CD4-positive, alpha-beta T cell treated with Interleukin-4 for 4 hours (primary cell): Measurements from ENCODE around the gene R3HDM1.
"Not testable (repeated sequence)": the region's sequence is repeated elsewhere in the genome, so short reads cannot be mapped to it uniquely, and the experiment has no call there.

ENCODE experiments used
- DNase-seq: peaks from one replicate; pipeline ENCODE4 v3.0.0-alpha.2; 2020

R3HDM1 gene

DNA sequence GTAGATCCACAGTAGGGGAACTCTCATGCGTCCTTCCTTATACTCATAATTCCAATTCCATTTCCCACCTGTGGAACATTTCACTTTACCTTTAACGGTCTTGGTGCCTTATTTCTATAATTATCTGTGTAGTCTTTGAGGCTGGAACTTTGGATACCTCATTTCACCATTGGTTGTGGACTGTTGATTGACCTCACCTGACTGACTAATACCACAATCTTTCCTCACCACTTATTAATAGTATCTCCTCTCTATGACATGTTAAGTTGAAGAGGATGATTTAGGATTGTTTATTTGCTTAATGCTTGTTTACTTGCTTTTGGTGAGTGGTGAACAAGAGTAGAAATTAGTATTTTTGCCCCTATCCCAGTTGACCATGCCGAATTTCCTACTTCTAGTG, 50.0 kb downstream of the R3HDM1 start:
- no peak for DNase-seq

- DNase-seq = no peak
Measured at GRCh38 chr2:135582383-135582782, 51.1 kb downstream of the R3HDM1 start.

DNA sequence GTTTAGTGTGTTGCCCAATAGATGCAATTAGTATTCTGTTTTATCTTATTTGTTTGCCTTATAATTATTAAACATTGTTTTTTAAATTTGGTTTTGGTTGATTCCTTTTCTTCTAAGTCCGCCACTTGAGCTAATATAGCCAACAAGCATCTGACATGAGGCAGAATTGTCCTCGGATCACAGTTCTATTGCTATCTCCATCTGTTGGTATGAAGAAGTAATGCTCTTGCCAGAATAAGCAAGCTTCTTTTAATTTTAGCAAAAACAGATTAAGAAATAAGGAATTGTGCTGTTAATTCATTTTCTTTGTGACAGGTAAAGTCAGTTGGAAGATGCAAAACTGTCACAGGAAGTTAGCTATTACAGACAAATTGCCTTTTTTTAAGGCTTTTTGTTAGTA, 54.3 kb downstream of the R3HDM1 start:
- DNase-seq = no peak

DNA sequence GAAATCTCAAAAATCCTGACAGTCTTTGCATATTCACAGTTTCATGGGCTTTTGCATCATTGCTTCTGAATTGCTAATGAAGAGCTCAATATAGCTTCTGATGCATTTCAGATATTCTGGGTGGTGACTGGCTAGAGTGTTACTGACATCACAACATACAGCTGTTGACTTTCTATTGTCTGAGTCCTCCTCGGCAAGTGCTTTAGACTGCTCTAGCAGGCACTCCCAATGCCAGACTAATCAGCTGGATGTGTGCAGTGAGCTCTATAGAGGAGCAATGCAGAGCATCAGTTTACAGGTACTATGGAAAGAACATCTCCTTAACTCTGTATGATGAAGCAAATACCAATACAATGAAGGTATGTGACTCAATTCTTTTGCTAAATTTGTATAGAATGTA, 54.9 kb downstream of the R3HDM1 start:
- DNase-seq = no peak

GRCh38 chr2:135587958-135588357, 56.7 kb downstream of the R3HDM1 start:
- DNase-seq = no peak

DNA sequence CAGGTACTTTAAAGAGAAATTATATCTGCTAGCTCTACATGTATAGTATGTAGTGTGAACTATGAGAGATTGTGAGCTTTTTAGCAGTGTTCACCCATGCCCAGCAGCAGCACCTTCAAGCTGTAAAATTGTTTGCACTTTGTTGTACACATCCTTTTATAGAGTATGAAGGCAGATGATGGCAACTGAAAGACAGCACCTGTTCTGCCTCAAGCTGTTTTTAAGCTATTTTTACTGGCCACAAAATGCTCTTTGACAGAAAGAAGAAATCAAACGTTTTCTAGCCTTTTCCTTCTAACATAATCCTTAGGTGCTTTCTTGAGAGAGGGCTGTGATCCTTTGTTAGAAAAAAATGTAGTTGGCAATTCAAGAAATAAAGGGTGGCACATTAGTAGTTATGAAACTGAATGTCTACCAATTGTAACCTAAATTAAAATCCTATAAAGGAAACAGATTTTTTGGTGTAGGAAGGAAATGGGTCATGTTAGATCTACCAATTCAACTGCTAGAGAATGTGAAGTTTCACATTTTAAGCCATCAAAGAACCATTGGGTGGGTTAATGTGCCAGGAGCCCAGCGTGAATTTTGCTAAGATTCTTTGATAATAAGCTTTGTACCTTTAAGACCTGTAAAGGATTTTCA, 59.5 kb downstream of the R3HDM1 start:
- no peak for DNase-seq

- no peak for DNase-seq
Measured at GRCh38 chr2:135600915-135601314, 69.6 kb downstream of the R3HDM1 start.

DNA sequence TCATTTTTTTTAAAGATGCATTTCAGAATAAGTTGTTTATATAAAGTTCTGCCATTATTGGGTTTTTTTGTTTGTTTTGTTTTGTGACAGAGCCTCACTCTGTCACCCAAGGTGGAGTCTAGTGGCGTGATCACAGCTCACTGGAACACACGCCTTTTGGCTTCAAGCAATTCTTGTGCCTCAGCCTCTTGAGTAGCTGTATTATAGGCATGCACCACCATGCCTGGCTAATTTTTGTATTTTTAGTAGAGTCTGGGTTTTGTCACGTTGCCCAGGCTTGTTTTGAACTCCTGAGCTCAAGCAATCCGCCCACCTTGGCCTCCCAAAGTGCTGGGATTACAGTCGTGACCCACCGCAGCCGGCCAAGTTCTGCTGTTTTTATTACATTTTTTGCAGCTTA, 72.3 kb downstream of the R3HDM1 start:
- no peak for DNase-seq

- DNase-seq = no peak
Measured at GRCh38 chr2:135607561-135607960, 76.3 kb downstream of the R3HDM1 start.

DNA sequence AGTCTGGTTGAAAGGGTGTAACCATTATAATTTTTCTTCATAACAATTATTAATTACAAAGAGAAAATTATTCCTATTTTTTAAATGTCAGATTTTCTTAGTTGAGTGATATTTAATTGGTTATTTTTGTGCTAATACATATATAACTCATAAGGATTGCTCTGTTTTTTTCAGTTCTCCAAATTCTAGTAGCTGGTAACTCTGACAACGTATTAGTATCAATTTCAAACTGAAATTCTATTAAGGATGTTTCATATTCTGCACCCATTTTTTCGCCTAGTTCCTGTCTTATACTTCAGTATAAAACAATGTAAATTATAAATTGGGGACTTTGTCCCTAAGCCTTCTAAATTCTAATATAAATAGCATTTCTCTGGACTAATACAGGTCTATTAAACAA, 81.0 kb downstream of the R3HDM1 start:
- DNase-seq = no peak

DNA sequence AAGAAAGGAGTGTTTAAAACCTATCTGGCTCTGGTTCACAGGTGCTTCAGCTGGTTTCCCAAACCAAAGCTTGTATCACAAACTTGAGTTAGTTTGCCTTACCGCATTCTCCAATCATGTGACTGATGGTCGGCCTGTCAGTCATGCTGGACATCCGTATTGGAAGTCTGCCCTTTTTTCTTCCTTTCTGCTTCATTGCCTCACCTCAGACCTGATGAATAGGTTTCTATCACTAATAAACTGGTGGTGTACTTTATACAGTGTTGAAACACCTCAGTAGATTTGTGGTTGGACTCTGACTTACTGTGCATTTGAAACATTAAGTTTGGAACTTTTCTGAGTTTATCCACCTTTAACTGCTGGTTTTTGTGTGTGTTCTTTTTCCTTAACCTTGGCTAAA, 84.1 kb downstream of the R3HDM1 start:
- no peak for DNase-seq

DNA sequence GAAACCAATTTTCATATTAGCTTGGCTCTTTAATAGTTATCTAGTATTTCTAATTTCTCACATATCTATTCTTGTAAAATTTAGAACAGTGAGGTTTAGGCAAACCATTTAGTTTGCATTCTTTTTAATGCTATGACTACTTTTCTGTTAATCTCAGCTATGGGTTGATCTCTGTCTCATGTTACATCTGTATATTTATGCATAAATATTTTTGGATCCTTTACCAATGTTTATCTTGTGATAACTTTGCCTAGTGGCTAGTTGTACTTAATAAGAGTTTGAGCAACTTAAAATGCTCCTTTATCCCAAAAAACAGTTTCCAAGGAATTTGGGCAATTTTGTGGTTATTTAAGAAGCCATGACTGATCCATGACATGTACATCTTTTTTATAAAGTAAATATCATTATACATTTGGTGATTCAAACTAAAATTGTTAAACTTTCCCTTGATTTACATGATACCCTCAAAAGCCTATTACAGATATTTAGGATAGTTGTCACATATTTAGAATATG, 86.3 kb downstream of the R3HDM1 start:
- no peak for DNase-seq

GRCh38 chr2:135620198-135620597, 88.9 kb downstream of the R3HDM1 start:
- DNase-seq = no peak

- no peak for DNase-seq
Measured at GRCh38 chr2:135629520-135629919, 98.2 kb downstream of the R3HDM1 start.

GRCh38 chr2:135630034-135630433, 98.8 kb downstream of the R3HDM1 start:
- not testable (repeated sequence) for DNase-seq

DNA sequence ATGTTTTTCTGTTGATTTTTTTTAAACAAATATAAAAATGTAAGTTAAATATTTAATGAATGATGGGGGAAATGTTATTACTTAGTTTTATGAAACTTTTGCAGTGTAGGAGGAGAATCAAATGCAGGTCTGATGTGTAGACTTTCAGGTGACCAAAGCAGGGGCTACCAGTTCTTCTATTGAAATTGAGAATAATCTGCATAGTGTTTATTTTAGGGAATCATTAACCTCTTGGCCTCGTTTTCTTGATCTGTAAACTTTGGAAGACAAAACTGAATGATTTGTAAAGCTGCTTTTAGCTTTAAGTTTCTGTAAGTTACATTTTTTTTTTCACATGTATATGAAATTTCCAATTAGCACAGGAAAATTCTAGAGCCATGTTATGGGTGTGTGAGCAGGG, 99.2 kb downstream of the R3HDM1 start:
- no peak for DNase-seq

- no peak for DNase-seq
Measured at GRCh38 chr2:135633582-135633981, 102.3 kb downstream of the R3HDM1 start.

- no peak for DNase-seq
Measured at GRCh38 chr2:135635212-135635835, 104.0 kb downstream of the R3HDM1 start.

DNA sequence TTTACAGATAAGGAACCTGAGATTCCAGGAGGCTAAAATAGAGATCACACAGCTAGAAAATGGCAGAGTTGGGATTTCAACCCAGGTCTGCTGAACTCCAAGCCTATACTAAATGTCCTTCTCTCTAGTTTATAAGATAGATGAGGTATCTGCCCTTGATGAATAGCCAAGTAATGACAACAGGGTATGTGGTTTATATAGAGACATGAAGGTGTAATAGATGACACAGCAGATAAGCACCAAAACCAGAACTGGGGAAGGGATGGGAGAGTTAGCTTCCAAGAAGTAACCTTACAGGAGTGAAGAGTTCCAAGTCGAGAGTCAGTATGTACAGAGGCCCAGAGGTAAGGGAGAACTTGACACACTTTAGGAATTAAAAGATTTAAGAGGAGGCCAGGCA, 105.7 kb downstream of the R3HDM1 start:
- no peak for DNase-seq

DNA sequence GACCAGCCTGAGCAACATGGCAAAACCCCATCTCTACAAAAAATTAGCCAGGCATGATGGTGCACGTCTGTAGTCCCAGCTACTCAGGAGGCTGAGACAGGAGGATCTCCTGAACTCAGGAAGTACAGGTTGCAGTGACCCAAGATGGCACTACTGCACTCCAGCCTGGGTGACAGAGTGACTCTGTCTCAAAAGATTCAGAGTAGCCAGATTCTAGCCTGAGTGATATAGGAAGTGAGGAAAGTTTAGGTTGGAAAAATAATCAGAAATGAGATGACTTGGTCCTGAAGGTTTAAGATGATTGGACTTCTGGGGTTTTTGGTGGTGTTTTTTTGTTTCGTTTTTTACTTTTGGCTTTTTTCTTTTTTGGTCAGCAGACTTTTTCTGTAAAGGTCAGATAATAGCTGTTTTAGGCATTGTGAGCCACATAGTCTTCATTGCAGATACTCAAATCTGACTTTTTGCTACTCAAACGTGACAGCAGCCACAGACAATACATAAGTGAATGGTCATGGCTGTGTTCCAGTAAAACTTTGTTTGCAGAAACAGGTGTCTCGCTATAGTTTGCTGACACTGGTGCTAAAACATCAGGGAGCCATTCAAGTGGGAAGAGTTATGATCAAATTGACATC, 106.3 kb downstream of the R3HDM1 start:
- no peak for DNase-seq

- no peak for DNase-seq
Measured at GRCh38 chr2:135638825-135639224, 107.5 kb downstream of the R3HDM1 start.

DNA sequence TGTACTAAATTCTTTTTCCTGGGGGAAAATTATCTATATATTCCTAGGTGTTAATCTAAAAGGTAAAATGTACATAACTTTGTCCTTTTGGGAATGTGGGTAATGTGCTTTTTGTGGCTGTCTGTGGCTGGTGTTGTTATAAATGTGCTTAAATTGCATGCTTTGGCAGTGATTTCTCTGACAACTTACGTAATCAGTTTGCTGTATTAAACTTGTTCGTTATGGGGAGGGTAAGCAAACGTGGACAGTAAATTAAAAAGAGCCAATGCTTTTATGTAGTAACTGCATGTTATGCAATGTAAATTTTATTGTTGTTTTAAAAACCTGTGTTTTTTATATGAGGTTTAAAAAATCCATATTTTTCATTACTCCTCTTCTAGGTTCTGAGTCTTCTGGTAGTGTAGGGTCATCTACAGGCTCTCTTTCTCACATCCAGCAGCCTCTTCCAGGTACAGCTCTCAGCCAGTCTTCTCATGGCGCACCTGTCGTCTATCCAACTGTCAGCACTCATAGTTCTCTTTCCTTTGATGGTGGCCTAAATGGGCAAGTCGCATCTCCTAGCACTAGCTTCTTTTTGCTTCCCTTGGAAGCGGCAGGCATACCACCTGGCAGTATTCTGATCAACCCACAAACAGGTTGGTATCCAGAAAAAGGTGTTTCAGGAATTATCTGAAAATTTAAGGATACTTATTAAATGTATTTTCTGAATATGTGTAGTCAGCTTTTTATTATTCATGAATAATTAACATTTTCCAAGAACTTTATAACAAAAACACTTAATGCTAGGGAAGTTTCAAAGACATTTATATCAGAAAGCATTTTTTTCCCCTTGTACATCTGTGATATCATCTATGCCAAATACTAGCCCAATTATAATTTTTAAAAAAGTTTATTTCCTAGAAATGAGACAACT, 110.1 kb downstream of the R3HDM1 start:
- no peak for DNase-seq
